OCI-LY3 (cell line): ENCODE data around the gene MTCL3.

Experiments
- CTCF ChIP-seq: fragments of 200-600, 300-600 bp; sonication (generic); IDR thresholded peaks from 2 replicates; pipeline ENCODE4 v1.5.1; 2014; ENCODE audit warnings: antibody characterized with exemption, low read length, low read depth
- EZH2phosphoT487 ChIP-seq: fragments of 200-600 bp; shearing (Covaris generic); IDR thresholded peaks from 2 replicates; pipeline ENCODE4 v1.6.1; 2018; ENCODE audit warnings: antibody characterized with exemption, mixed run types, low read depth

DNA sequence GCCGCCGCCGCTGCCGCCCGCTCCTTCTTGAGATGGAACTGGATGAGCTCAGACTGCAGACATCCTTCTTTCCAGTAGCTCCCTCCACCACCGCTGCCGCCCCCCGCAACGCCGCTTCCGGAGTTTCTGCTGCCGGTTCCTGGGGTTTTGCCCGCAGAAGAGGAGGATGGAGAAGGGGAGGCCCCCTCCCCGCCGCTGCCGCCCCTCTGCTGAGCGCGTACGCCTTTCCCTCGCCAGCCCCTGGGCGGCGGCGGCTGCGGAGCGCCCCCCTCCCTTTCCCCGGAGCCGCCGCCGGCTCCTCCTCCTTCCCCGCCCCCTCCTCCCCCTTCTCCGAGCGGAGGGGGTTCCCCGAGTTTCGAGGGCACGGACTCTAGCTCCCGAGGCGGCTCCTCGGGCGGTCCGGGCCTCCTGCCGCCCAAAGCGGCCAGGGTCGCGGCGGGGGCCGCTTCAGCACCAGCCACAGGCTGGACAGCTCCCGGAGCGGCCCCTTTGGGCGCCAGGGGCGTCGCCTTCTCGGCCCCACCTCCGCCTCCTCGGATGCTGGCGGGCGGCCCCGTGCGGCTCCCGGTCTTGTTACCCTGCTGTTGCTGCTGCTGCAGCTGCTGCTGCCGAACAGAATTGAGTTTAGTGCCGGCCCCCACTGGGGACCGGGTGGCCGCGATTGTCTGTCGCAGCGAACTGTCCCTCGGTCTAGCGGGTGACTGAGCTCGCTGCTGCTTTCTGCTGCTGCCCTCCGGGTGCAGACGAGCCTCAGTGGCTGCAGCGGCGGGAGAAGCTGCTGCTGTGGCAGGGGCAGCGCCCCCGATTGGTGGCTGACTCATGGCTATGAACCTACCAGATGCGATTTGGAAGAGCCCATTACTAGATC lies 3.1 kb downstream of the MTCL3 start:
- TF ChIP-seq CTCF, result no peak
- no peak for TF ChIP-seq EZH2phosphoT487
